NCI-H82 treated with DMSO at 0.1 percent for 48 hours (cell line): ENCODE results near the gene GNB5.
A peak's percentile ranks its signal among the peaks of the same experiment; 100 is the strongest.

ENCODE experiments used
- DNase-seq: peaks from one replicate; lab custom pipeline; 2025; ENCODE audit not compliant: unreplicated experiment; lab: John Stamatoyannopoulos, UW

Gene GNB5

DNA sequence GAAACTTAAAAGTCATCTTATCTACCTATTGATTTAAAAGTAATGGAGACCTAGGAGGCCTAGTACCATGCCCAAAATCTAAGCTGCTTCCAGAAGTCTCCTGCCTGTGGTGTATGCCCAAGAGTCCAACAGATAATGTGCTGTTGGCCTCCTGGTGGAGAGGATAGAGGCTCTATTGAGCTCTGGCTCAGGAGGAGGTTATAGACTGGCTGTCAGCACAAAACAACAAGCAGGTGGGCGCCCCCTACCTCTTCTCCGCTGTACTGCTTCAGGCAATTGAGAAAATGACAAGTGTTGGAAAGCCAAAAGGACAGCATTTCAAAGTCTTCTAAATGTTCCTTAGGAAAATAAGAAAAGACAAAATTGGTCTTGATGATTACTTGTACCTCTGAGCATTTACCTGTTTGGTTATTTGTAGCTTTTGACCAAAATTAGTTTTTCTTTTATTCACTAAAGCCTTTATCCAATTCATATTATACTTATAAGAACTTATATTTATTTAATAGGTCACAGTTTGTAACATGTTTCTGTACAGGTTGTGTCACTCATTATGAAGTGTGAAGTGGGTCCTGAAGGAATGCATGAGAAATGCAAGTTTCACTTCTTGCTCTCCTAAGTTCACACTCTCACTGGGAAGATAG is 17.2 kb upstream of the GNB5 start:
- peak; percentile 46 for DNase-seq

DNA sequence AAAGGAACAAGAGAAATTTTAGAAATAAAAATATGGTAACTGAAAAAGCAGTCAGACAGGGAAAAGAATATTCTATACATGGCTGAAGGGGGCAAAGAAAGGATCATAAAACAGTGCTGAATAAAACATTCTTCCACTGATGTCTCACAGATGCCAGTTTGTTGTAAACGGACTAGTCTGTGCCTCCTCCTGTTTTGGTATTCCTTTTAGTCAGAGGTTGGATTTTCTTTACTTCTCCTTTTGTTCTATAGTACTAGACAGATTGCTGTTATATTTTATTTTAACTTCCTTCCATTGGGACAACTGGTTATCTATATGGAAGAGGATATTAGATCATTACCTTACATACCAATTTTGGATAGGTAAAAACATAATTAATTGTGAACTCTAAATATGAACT is 16.0 kb upstream of the GNB5 start:
- DNase-seq = no peak

DNA sequence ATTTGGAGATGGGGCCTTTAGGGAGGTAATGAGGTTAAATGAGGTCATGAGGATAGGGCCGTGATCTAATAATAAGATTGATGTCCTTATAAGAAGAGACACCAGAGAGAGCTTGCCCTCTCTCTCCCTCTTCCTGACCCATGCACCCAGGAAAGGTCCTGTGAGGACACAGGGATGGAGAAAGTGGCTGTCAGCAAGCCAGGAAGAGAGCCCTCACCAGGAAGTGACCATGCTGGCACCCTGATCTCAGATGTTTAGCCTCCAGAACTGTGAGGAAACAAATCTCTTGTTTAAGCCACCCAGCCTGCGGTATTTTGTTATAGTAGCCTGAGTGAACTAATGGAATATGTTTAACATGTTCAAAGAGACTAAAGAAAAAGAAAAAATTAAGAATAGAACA is 15.3 kb upstream of the GNB5 start:
- peak; percentile 71 for DNase-seq

DNA sequence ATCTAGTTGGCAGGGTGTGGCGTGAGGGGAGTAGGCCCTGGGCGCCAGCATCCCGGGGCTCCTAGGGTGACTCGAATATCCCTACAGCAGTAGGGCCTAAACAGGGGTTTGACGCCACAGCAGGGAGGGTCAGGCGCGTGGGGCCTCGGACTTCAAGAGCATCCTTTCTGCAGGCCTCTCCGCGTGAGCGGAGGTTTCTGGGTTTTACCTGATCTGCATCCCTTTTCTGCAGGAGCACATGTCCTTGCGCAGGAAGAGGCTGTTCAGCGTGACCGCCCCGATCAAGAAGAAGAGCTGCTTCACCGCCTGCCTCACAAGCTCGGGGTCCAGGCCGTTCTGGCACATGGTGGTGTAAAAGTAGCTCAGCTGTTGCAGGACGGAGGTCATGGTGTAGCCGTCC is 13.5 kb upstream of the GNB5 start:
- DNase-seq = no peak

DNA sequence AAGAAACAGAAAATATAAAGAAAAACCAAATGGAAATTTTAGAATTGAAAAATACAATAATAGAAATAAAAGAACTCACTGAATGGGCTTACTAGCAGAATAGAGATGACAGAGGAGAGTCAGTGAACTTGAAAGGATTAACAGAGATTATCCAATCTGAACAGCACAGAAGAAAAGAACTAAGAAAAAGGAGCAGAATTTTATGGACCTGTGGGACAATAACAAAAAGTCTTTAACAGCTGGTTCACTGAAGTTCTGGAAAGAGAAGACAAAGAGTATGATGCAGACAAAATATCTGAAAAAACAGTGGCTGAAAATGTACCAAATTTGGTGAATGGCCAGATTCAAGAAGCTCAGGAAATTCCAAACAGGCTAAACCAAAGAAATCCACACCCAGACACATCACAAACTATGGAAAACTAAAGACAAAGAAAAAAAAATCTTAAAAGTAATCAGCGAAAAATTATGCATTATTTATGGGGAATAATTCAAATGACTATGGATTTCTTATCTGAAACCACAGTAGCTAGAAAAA is 9.7 kb upstream of the GNB5 start:
- peak; percentile 19 for DNase-seq

DNA sequence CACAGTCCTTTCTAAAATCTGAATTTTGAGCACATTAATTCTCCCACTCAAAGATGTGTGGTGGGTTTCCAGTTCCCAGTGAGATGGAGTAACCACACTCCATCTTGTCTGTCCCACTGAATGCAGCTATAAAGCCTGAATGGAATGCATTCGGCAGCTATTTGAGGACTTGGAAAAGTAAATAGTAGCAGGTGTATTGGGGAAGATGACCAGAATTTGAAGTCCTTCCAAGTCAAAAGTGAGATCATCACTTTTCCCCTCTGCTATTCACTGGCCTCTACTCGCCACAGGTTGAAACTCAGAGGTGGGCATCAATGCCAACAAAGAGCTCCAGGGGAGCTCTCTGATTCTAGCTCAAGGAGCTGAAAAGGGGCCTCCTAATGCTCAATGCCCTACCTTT is 8.1 kb upstream of the GNB5 start:
- no peak for DNase-seq

DNA sequence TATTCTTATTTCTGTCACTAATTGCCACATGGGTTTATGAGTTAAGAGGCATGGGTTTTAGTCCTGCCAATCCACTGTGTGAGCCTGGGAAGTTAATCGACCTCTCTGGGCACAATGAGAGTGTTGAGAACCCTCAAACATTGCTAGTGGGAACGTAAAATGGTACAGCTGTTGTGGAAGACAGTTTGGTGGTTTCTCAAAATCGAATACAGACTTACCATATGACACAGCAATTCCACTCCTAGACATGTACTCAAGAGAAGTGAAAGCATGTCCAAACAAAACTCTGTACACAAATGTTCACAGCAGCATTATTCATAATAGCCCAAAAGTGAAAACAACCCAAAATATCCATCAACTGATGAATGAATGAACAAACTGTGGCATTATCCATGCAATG is 5.7 kb upstream of the GNB5 start:
- no peak for DNase-seq

DNA sequence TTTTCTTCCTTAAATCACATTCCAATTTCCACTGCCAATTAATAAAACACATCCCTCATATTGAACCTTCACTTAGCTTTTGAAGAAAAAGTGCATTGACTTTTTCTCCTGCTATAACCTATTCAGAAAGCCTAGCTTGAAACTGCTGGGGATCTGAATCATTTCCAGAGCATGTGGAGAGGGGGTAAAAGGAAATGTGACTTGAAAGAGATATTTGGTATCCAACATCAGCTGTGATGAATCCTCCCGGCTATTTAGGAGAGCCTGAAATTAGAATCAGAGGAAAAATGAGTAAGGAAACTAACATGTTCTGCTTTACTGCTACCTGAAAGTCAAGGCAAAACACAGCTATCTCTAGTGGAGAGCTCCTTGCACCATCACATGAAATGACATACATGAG is 2.6 kb upstream of the GNB5 start:
- DNase-seq = no peak

DNA sequence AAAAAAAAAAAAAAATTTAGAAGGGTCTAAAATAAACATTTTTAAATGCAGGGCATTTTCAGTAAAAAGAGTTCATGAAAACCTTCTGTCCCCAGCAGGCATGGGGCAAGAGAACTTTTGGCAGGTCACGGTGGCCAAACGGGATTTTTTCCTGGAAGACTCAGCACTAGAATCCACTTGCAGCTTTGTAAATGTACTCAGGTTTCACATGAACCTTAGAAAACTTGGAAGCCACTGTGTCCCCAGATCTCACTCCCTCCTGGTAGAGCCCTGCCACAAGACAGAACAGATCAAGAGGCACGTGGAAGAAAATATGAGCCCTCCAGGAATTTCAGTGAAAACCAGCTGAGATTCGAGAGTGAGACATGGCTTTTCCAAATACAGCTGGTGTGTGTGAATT is 2.1 kb upstream of the GNB5 start:
- DNase-seq = no peak

DNA sequence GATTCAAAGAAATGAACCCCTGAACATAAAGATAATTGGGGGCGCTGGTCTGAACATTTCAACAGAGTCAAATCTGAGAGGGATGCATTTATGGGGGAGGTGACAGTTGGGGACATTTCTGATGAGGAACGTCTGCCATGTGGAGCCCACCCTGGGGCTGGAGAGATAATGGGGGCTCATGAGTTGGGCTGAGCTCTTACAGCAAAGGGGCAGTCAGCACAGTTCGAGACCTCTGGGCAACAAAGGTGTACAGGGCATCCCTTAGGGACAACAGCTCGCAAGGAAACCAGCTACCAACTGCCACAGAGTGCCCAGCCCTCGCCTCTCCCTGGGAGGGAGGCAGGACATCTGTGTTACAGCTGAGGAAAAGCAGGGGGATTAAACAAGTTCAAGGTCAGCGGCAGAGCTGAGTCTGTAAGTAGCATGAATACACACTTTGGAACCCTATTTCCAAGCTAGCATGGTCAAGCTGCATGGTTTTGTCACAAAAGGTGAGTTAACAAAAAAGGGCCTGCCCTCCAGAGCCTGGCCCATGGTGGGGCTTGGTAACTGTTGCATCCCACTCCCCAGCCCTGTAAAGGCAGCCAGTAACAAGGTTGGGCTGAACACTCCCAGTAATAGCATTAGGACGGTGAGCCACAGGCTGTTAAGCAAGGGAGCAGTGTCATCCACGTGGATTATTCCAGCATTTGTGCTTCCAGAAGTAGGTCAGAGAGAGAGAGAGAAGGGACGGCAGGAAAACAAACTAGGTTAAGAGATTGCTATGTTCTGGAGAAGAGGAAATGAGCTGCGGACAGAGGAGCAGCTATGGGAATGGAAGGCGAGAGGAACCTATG is 4.3 kb downstream of the GNB5 start:
- DNase-seq = peak; percentile 93

DNA sequence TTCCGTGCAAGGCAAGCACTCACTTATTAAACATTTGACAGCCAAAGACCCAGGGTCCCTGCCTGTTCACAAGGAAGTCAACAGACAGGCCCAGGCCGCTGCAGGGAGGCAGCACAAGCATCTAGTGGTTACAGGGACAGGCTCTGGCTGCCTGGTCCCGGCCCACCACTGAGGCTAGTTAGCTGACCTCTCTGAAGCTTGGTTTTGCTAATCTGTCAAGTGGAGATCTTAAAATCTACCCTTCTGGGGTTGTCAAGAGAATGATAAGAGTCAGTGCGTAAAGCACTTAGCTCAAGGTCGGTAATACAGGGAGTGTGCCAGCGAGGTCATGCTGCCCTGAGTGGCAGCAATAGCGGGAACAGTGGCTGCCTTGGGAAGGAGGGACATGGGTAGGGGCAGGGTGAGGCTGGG is 6.0 kb downstream of the GNB5 start:
- DNase-seq = no peak

DNA sequence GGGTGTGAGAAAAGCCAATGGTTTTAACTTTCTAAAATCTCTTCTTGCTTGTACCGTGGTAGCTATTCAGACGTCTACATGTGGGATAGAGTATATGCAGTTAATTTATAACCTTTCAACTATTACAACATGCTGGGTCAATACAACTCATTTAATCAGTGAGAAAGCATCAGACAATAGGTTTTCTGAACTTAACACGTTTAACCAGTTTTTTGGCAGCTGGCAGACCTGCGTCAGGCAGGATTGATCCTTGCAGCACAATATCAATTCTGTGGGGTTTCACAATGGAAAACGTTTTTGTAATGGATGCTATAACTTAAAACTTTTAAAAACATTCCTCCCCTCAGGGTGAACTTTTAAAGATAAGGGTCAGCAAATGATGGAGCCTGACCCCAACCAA is 6.5 kb downstream of the GNB5 start:
- DNase-seq = no peak

DNA sequence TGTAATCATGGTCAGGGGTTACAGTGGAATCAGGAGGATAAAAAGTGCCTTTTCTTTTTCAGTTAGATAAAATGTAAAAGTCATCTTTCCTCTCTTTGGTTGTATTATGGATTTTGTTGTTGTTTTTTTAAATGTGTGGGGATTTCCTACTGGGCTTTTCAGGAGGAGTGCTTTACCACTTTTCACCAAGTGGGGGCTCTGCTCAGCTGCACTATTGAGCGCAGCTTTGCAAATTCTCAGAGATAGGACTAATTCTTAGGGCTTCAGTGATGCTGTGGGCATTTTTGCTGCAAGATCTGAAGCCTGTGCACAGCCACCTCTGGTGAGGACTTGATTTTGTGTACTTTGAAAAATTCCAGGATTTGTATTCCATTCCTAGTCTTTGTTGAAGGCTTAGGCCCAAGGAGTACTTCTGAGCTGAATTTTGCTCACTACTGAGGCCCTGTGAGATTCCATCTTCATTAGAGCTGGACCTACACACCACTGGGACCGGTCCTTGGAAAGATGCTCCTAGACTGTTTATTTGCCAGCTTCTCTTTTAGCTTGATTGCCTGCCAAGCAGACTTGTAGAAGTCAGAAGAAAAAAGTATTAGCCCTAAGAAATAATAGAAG is 7.5 kb downstream of the GNB5 start:
- peak; percentile 27 for DNase-seq

DNA sequence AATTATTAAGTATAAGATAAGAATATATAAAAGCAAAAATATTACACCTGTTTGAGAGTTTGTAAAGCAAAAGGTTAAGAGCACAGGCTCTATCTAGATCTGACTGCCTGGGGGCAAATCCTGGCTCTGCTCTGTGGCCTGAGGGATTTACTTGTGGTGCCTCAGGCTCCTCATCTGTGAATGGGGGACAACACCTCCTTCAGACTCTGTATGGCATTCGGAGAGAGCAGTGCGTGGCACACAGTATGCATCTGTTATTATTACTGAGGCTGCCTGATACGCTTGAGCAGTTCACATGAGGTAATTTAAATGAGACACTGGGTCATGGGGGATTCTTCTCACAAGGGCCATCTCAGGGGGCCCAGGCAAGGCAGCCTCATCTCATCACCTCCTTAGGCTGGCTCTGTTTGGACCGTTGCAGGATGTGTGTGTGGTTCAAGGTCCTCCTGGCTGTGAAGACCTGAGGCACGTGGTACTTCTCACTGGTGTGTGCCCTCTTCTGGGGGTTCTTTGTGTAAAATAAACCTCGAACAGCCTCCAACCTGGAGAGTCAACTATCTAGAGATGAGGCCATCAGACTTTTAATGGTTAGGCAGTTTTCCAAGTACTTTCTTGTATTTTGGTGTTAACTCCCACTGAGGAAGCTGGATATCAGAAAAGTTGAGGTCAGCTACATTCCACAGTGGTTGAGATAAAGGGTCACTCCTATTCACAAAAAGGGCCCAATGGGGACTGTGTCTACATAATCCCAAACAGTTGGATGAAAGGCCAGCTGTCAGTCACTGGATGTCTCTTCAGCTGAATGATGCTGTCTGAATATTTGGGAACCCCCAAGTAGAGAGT is 9.0 kb downstream of the GNB5 start:
- no peak for DNase-seq

DNA sequence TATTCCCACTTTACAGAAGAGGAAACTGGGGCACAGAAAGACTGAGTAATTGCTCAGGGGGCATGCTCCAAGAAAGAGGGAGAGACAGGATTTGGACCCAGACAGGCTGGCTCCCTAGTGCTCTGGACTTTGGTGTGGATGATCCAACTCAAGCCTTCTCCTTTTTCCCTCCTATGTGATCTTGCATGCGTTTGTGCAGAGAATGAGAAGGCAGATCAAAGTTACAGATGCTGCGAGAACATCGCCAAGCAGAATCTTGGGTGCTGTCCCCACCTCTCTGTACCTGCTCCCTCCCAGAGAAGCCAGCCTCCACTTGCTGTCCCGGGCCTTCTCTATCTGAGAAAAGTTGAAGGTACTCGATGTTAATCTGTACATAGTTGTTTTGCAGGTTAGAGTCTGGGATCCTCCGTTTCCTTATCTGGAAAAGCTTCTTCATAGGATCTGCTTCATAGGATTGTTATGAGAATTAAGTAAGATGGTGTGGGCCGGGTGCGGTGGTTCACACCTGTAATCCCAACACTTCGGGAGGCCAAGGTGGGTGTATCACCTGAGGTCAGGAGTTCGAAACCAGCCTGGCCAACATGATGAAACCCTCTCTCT is 10.2 kb downstream of the GNB5 start:
- DNase-seq = no peak

DNA sequence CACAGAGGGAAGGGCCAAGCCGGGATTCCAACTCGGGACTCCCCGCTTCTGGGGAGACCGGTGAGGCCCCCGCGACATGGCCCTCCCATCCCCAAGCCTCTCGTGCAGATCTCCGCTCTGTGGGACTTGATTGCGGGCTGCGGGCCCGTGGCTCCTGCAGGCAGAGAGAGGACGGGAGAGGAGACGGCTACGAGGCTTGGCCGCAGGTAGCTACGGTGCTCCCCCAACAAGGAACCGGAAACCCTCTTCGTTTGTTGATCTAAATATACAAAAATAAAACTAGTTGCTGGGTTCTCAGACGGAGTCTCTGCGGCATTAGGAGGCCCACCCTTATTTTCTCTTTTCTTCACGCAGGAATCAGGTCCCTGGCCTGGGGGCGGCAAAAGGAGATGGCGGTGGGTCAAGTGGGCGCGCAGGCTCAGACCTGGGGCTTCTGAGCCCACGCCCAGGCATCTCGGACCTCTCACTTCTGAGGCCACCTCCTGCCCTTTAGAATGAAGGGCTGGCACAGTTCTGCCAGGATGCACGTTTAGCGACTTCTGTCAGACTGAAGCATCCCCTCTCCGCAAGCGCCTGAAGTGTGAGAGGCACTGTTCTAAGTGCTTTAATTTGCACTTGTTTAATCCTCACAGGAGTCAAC is 10.9 kb downstream of the GNB5 start:
- DNase-seq = no peak

DNA sequence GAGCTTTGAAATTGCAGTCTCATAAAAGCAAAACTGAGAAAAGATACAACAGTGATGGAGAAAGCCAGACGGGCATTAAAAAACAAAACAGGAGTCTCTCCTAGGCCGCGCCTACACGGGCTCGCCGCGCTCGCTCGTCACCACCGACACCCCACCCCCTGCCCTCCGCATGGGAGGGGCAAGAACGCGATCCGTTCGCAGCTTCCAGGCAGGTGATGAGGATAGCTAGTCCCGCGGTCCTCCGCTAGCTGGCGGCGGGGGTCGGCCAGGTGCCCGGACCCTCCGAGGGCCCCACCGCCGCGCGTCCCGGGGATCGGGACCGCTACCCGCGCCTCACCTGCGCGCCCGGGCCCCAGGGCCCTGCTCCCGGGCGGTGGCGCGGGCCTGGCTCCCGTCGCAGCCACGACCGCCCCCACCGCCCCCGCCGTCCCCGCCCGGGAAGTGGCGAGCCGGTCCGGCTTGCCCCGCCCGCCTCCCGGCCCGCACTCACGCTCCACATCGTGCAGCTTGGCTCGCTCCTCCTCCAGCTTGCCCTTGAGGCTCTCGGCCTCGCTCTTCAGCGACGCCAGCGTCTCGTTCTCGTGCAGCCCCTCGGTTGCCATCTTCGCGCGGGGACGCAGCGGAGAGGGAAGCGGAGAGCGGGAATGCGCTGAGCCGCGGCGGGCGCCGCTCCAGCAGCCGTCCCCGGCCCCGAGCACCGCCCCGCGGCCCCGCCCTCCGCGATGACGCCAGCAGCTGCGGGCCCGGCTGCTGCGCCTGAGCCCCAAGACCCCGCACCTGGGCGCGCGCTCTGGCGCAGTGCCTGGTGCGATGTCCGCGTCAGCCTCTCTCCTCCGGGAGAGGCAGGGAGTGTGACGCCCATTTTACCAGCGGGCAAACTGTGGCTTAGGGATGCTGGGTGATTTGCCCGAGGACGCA is 11.7 kb downstream of the GNB5 start:
- DNase-seq = peak; percentile 59

DNA sequence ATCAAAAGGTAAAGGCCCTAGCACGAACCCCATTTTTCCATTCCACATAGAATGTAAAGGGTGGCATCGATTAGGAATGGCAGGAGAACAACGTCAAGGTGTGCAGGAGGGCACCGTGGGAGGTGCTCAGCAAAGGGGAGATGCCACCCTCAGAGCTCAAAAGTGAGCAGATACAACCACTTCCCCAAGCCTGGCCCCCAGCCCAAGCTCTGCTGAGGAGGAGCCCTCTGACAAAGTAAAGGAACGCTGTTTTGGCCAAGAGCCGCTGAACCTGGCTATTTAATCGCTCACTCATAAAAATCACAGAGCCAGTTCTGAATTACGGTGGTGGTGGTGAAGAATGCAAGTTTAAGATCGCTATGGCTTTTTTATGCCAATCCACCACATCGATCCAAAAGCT is 12.4 kb downstream of the GNB5 start:
- no peak for DNase-seq

DNA sequence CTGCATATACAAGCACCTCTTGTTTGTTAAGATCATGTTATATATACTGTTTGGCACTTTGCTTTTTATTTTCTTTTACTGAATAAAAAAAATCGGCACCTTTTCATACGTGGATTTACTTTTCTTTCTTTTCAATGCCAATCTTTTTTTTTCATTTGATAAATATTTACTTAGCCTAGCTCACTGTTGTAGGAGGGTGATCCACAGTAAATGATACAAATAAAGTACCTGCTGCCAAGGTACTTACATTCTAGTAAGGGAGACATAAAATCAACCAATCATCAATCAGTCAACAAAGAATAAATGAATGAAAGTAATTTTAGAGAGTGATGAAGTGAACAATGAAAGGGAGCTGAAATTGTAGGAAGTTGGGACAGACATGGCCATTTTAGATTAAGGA is 18.3 kb downstream of the GNB5 start:
- no peak for DNase-seq
